ENCODE measurements around the gene ADAP2.
"Not testable (repeated sequence)": the region's sequence is repeated elsewhere in the genome, so short reads cannot be mapped to it uniquely, and the experiment has no call there.

Gene ADAP2

DNA sequence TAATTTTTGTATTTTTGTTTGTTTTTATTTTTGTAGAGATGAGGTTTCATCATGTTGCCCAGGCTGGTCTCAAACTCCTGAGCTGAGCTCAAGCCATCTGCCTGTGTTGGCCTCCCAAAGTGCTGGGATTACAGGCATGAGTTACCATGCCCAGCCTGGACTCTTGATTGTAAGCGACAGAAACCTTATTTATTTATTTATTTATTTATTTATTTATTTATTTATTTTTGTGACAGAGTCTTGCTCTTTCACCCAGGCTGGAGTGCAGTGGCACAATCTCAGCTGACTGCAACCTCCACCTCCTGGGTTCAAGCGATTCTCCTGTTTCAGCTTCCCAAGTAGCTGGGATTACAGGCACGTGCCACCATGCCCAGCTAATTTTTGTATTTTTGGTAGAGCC lies 8.1 kb downstream of the ADAP2 start:
- DNase-seq (ENCODE audit: low read depth in 2 of 2): not testable (repeated sequence)

DNA sequence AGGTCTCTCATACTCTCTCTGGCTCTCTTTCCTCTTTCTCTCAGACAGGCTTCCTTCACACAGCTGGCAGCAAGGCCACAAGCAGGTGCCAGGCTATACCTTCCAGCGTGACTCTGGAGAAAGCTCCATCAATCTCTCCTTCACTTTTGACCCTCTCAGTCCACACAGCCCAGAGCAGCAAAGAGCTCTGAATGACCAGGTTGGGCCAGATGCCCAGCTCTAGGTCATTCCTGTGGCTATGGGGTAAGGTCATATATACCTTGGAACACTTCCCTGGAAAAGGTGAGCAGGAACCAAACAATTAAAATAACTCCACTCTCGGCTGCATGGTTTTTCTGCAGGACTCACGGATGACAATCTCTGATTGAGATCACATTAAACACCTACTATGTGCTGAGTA lies 8.8 kb downstream of the ADAP2 start:
- no peak for DNase-seq (ENCODE audit: low read depth in 2 of 2)

DNA sequence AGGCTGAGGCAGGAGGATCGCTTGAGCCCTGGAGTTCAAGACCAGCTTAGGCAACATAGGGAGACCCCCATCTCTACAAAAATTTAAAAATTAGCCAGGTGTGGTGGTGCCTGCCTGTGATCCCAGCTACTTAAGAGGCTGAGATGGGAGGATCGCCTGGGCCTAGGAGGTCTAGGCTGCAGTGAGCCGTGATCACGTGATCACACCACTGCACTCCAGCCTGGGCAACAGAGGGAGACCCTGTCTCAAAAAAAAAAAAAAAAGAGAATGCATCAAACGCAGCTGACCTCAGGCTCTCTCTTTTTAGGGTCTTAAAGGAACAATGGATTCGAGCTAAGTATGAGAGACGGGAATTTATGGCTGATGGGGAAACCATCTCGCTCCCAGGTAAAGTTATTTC lies 9.8 kb downstream of the ADAP2 start:
- not testable (repeated sequence) for DNase-seq (ENCODE audit: low read depth in 2 of 2)

DNA sequence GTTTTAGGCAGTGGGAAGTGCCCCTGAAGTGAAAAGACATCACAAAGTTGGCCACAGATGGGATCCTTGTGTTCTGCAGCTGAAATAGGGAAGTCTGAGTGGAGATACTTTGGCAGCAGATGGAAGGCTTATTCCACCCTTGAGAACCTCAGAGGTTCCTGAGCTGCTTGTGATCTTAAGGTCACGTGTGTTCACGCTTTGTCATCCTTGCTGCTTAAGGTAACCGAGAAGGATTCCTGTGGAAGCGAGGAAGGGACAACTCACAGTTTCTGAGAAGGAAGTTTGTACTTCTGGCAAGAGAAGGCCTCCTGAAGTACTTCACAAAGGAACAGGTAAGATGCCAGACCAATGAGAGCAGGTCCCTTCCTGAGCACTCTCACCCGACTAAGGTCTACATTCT lies 12.2 kb downstream of the ADAP2 start:
- DNase-seq (ENCODE audit: low read depth in 2 of 2): no peak

DNA sequence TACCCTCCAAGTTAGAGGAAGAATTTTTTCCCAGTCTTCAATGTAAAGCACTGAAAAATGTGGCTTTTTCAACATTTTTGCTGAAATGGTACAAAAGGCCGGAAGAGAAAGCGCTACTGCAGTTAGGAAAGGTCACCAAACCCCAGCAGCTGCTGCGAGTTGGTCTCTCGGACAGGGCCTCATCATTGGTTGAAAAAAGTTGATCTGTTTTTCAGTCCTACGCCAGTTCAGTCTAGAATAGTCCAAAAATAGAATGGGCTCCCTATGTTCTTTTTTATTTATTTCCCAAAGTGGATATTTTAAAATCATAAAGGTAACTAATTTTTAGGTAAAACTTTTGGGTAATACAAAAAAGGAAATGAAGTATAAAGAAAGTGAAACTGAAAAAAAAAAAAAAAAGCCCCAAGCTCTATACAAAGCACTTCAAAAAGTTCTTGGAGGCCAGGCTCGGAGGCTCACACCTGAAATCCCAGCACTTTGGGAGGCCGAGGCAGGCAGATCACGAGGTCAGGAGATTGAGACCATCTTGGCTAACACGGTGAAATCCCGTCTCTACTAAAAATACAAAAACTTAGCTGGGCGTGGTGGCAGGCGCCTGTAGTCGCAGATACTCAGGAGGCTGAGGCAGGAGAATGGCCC lies 17.4 kb downstream of the ADAP2 start:
- no peak for DNase-seq (ENCODE audit: low read depth in 2 of 2)

DNA sequence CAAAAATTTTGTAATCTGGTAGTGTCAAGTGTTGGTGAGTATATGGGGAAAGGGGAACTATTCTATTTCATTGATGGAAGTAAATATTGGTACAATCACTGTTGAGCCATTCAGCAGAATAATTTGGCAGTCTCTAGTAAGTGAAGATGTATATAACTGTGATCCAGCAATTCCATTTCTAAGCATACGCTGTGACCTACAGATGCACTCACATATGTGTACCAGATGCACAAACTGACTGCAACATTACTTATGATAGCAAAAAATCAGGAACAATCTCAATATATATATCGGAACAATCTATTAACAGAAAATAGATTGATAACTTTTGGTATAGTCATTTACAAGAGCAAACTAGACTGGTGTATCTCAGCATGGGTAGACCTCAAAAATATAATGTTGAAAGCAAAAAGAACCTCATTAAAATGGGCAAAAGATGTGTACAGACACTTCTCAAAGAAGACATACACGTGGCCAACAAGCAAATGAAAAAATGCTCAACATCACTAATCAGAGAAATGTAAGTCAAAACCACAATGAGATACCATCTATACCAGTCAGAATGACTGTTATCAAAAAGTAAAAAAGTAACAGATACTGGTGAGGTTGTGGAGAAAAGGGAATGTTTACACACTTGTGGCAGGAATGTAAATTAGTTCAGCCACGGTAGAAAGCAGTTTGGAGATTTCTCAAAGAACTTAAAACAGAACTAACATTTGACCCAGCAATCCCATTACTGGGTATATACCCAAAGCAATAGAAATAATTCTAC lies 20.7 kb downstream of the ADAP2 start:
- DNase-seq (ENCODE audit: low read depth in 2 of 2): no peak

DNA sequence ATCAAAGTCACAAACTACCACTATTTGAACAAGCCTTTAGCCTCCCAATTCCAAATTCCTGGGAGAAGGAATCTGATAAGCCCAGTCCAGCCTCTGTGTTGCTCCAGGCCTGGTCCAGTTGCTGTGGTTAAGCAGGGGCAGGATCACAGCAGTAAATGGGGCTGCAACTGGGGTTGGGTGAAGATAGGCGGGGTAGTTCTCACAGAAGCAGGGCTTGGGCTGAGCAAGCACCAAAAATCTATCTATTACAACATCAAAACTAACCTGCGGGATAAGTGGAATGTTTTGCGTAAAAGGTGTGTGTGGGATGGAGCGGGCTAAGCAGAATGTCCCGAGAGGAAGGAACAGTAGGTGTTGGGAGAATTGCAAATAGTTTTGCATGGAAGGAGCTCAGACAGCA lies 26.1 kb downstream of the ADAP2 start:
- DNase-seq (ENCODE audit: low read depth in 2 of 2): no peak

DNA sequence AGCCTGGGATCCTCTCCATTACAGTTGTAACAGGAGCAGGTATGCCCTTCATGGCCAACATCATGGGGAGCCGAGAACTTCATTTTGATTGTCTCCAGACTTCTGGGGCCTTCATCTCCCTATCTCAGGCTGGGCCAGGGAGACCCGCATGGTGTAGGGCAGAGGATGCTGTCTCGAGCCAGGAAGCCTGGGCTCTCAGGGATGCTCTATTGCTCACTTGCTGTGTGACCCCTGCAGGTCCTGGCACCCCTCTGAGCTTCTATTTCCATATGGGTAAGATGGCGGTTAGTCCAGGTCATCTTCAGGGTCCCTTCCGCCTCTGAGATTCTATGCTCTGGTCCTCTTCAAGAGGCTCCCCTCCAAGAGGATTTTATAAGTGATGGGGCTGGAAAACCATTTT lies 28.4 kb downstream of the ADAP2 start:
- no peak for DNase-seq (ENCODE audit: low read depth in 2 of 2)

DNA sequence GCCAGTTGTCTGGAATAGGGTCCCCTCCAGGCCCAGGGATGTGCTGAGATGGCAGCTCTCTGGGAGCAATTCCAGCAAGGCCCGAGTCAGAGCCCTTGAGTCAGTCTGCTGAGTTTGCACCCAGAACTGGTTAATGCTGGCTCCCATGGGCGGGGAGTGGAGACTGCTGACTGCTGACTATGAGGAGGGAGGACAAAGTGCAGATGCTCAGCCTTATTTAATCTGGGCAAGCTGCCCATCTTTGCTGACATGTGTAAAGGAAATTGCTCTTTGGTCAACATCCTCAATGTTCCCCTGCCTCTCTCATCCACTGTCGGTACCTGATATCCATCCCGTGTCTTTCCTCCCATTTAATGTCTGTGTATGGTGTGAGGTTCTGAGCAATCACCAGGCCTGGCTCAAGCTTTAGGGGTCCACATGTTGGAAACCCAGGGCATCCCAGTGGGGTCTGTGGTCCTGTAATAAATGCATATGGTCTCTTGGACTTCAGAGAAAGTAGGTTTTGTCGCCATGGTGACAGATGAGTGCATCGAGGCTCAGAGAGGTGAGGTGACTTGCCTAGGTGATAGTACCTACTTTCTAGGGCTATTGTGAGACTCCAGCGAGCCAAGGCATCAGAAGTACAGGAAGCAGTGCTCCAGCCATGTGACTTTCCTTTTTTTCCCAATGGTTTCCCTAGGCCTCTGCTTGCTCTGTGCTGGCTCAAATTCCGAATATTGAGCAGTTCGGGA lies 29.1 kb downstream of the ADAP2 start:
- DNase-seq (ENCODE audit: low read depth in 2 of 2): no peak

DNA sequence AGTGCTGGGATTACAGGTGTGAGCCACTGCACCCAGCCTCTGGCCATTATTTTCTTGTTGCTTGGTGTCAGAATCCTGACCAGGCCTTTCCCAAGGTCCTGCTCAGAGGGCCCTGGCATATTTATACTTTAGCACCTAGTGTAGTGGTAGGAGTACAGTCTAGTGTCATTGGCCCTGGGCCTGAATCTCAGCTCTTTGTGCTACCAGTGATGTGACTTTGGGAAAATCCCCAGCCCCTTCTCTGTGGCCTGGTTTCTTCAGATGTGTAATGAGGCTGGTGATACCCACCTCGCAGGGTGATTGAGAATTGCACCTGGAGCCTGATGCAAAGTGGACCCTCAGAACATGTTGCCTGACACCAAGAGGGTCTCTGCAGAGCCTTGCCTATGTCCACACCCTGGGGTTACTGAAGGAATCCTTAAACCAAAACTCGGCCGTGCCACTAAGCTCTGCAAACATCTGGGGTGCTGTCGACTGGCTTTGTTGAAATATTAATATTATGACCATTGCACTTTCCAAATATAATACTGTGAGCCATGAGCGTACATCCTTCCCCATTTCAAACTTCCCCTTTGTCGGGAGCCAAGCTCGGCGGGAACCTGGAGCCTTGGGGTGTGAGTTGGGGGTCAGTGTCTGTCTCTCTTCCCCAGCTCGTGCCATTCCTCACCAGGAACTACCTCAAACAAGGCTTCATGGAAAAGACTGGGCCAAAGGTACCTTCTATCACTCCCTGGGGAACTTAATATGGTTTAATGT lies 31.1 kb downstream of the ADAP2 start:
- DNase-seq (ENCODE audit: low read depth in 2 of 2): no peak

DNA sequence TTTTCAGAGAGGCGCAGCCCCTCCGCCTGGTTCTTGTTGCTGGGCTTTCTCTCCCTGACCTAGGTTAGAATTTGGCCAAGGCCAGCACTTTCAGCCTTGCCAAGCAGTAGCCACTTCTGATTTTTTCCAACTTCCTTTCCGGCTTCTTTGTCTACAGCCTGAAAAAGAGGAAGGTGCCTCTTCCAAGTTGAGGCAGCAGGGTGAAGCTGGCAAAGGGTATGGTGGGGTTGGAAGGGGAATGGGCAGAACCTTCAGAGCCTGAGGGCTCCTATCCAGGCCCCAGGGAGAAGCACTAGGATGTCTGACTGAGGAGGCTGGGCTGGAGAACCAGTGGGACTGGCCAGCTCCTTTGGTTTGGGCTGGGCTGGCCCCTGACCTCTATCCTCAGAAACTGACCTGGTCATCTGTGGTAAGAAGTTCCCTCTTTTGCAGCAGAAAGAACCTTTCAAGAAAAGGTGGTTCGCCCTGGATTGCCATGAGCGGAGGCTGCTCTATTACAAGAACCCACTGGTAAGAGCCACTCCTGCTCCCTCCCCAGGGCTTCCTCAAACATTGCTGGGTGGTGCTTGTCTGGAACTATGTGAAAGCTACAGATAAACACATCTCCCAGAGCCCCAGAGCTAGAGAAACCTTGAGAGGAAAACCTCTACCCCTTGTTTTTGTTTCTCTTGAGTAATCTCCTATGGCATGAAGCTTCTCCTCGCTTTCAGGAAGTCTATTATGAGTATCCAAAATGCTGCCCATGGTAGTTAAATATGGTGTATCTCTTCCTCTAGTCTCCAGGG lies 32.5 kb downstream of the ADAP2 start:
- DNase-seq (ENCODE audit: low read depth in 2 of 2): no peak

DNA sequence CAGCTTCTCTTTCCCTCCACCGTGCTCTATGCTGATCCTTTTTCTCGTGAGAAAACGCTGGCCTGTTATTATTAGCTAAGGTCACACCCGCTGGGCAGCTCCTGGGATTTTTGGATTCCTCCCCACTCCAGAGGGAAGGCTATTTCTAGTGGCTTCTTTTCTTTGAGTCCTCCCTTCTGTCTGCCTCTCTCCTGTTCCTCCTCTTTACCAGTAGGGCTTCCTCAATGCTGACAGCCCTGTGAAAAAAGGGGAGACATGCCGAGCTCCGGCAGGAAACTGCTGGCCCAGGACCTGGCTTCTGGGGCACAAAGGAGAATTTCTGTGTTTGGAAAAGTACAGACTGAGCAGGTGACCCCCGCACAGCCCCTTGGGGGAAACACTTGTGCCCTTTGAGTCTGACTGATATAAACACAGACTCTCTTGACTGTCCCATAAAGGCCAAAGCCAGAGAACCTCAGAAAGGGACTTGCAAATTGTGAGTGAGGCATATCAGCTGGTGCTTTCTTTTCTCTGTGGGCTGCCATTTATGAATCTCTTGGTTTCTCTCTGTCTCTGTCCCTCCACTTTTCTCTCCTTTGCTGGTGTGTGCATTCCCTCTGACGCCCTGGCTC lies 35.1 kb downstream of the ADAP2 start:
- DNase-seq (ENCODE audit: low read depth in 2 of 2): no peak

DNA sequence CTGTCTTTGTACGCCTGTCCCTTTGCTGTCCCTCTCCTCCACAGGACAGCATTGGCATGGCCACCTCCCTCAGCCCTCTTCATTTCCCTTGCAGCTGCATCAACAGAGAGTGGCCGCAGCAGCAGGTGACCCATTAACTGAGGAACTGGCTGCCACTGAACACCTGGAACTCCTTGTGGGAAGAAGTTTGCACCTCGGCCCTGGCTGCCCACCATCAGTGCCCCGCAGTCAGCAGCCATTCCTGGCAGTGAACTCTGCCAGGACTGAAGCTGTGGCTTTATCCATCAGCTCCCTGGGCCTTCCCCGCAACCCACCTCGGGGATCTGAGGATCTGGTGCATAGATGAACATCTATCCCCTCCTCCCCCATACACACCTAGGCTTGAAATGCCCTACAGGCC lies 36.0 kb downstream of the ADAP2 start:
- no peak for DNase-seq (ENCODE audit: low read depth in 2 of 2)

DNA sequence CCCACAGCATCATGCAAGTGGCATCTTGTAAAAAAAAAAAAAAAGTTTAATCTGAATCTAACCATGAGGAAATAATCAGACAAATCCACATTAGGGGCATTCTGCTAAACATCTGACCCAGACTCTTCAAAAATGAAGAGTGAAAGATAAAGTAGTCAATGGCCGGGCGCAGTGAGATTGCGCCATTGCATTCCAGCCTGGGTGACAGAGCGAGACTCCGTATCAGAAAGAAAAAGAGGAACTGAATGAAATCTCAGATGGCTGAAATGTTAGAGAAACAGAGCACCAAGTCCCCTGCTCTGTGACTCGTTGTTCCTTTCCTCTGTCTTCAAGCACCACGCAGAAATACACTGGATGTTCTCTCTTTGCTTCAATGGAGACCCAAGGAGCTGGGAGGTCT lies 36.4 kb downstream of the ADAP2 start:
- DNase-seq (ENCODE audit: low read depth in 2 of 2): no peak

DNA sequence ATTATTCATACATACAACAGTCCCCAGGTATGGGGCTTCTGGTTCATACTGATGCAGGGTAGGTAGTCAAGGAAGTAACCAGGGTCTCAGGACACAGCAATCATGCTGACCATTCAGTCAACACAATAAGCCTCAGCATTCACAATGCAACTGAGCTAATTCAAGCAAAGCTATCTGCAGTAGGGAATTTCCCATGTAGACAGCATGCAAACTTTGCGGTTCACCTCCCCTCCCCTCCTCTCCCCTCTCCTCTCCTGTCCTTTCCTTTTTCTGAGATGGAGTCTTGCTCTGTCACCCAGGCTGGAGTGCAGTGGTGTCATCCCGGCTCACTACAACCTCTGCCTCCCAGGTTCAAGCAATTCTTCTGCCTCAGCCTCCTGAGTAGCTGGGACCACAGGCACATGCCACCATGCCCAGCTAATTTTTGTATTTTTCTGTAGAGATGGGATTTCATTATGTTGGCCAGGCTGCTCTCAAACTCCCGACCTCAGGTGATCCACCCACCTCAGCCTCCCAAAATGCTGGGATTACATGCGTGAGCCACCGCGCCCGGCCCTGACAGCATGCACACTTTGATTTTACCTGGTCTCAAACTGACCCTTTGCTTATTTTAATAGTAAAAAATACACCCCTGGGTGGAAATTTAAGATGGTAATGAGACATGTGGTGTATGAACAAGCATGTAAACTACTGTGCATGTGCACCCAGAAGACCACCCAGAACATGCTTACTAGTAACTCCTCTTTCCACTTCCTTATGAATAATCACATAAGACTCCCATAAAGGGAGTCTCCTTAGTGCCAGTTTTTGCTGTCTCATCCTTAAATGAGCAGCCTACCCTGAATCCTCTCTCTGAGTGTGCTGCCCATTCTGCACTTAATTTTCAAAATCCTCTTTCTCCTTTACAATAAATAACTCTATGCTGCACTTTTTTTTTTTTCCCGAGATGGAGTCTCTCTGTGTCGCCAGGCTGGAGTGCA lies 39.8 kb downstream of the ADAP2 start:
- DNase-seq (ENCODE audit: low read depth in 2 of 2): no peak

DNA sequence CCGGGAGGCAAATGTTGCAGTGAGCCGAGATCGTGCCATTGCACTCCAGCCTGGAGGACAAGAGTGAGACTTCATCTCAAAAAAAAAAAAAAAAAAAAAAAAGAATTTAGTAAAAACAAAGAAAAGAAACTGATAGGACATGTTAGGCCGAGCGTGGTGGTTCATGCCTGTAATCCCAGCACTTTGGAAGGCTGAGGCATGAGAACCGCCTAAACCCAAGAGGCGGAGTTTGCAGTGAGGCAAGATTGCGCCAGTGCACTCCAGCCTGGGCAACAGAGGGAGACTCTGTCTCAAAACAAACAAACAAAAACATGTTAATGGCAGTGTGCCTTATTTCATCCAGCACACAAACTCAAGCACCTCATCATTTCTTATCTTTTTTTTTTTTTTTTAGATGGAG lies 42.6 kb downstream of the ADAP2 start:
- DNase-seq (ENCODE audit: low read depth in 2 of 2): not testable (repeated sequence)

DNA sequence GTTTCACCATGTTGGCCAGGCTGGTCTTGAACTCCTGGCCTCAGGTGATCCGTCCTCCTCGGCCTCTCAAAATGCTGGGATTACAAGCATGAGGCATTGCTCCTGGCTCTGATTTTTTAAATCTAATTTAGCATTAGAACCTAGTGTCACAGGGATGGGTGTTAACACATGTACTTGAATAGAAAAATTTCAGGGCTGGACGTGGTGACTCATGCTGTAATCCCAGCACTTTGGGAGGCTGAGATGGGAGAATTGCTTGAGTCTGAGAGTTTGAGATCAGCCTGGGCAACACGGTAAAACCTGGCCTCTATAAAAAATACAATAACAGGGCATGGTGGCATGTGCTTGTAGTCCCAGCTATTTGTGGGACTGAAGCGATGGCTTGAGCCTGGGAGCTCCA lies 43.1 kb downstream of the ADAP2 start:
- no peak for DNase-seq (ENCODE audit: low read depth in 2 of 2)

DNA sequence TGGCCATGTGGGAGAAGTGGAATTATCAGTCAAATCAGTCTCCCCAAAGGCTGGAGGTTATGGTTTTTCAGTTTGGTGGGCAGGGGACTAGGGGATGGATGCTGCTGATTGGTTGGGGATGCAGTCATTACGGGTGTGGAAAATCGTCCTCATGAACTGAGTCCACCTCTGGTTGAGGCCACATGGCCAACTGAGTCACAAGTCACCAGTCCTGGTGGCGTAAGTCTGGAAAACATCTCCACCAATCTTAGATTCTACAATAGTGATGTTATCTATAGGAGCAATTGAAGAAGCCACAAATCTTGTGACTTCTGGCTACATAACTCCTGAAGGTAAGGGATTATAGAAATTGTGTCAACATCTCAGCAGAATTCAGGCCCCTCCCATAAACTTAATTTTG lies 43.9 kb downstream of the ADAP2 start:
- DNase-seq (ENCODE audit: low read depth in 2 of 2): no peak

DNA sequence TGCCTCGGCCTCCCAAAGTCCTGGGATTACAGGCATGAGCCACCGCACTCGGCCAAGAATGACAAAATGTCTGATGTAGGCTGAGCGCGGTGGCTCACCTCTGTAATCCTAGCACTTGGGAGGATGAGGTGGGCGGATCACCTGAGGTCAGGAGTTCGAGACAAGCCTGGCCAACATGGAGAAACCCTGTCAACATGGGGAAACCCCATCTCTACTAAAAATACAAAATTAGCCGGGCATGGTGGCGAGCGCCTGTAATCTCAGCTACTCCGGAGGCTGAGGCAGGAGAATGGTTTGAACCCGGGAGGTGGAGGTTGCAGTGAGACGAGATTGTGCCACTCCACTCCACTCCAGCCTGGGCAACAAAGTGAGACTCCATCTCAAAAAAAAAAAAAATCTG lies 46.2 kb downstream of the ADAP2 start:
- DNase-seq (ENCODE audit: low read depth in 2 of 2): not testable (repeated sequence)
